ENCODE measurements around the gene MAMLD1.

Gene MAMLD1

GRCh38 chrX:150540965-150541364 lies 177.8 kb downstream of the MAMLD1 start:
- DNase-seq = no peak

GRCh38 chrX:150542846-150543229 lies 179.7 kb downstream of the MAMLD1 start:
- no peak for DNase-seq

- DNase-seq = no peak
Observed at GRCh38 chrX:150543230-150544155, 180.4 kb downstream of the MAMLD1 start.

- peak; percentile 22 for DNase-seq
Observed at GRCh38 chrX:150544222-150544787, 181.2 kb downstream of the MAMLD1 start.

- DNase-seq = no peak
Observed at GRCh38 chrX:150544835-150545770, 182.0 kb downstream of the MAMLD1 start.

- no peak for DNase-seq
Observed at GRCh38 chrX:150546711-150547153, 183.6 kb downstream of the MAMLD1 start.

- DNase-seq = peak; percentile 35
Observed at GRCh38 chrX:150547375-150548115, 184.4 kb downstream of the MAMLD1 start.

- DNase-seq = no peak
Observed at GRCh38 chrX:150548251-150548650, 185.1 kb downstream of the MAMLD1 start.

GRCh38 chrX:150548684-150549083 lies 185.6 kb downstream of the MAMLD1 start:
- DNase-seq = no peak

- DNase-seq = no peak
Observed at GRCh38 chrX:150551963-150552362, 188.8 kb downstream of the MAMLD1 start.

GRCh38 chrX:150558424-150558823 lies 195.3 kb downstream of the MAMLD1 start:
- DNase-seq = no peak

Data from RPMI8226 (cell line).